Epithelial cell of proximal tubule (primary cell): ENCODE data around the gene TAGLN2. TPM values are rescaled to one million over a fixed set of nuclear protein-coding genes. Genes with fewer than 3 reads are reported as not detected.

Experiments used
- DNase-seq: peaks from one replicate; pipeline ENCODE4 v3.0.0-alpha.2; 2011; ENCODE audit warnings: low read depth
- H3K4me3 ChIP-seq: 2 replicates; pipeline ENCODE4 v1.5.1; 2011; ENCODE audit warnings: low read depth, mild to moderate bottlenecking, low read length
- CTCF ChIP-seq: conservative IDR thresholded peaks from 2 replicates; pipeline ENCODE4 v1.5.1; 2012; ENCODE audit warnings: low read depth, mild to moderate bottlenecking, low read length
- total RNA-seq: library from RNA; depleted of rRNA; stranded (reverse); fragments of >200 nt; gene quantifications from 2 replicates; pipeline ENCODE4 v1.2.3, GENCODE V29; 2015

The TAGLN2 gene
- total RNA-seq, 1 donor from 2014 or later: 584 TPM

GRCh38 chr1:159920651-159921050, 4.7 kb downstream of the TAGLN2 start:
- TF ChIP-seq CTCF: no peak
- H3K4me3 ChIP-seq: no peak overlapping the region
- DNase-seq: no peak

- DNase-seq: no peak
- TF ChIP-seq CTCF: no peak
- H3K4me3 ChIP-seq: no peak overlapping the region
Observed at GRCh38 chr1:159920202-159920601, 5.1 kb downstream of the TAGLN2 start.

- no peak for DNase-seq
- no peak overlapping the region for H3K4me3 ChIP-seq
Observed at GRCh38 chr1:159919236-159919865, 6.0 kb downstream of the TAGLN2 start.

GRCh38 chr1:159918352-159919200, 6.7 kb downstream of the TAGLN2 start:
- TF ChIP-seq CTCF: no peak
- no peak overlapping the region for H3K4me3 ChIP-seq
- no peak for DNase-seq

More at GRCh38 chr1:159919236-159919865, 6.0 kb downstream of the TAGLN2 start:
- TF ChIP-seq CTCF: no peak

GRCh38 chr1:159917533-159918351, 7.6 kb downstream of the TAGLN2 start:
- no peak overlapping the region for H3K4me3 ChIP-seq
- no peak for DNase-seq

More at GRCh38 chr1:159917533-159918351, 7.6 kb downstream of the TAGLN2 start:
- no peak for TF ChIP-seq CTCF
